Effector CD4-positive, alpha-beta T cell (primary cell): ENCODE results near the gene GTF2E1.
"Not testable (repeated sequence)": the region's sequence is repeated elsewhere in the genome, so short reads cannot be mapped to it uniquely, and the experiment has no call there.

ENCODE experiments used
- DNase-seq: peaks from one replicate; pipeline ENCODE4 v3.0.0-alpha.2; 2020

The GTF2E1 gene

DNA sequence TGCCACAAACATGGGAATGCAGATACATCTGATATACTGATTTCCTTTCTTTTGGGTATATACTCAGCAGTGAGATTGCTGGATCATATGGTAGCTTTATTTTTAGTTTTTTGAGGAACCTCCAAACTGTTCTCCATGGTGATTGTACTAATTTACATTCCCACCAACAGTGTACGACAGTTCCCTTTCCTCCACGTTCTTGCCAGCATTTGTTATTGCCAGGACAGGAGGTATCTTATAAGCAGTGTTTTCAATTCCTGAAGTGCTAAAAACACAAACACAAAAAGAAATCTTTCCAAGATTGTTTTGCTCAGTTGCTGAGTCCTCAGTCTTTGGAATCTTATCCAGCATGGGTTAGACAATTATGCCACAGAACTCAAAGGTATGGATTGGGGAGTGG lies 13.5 kb downstream of the GTF2E1 start:
- no peak for DNase-seq

DNA sequence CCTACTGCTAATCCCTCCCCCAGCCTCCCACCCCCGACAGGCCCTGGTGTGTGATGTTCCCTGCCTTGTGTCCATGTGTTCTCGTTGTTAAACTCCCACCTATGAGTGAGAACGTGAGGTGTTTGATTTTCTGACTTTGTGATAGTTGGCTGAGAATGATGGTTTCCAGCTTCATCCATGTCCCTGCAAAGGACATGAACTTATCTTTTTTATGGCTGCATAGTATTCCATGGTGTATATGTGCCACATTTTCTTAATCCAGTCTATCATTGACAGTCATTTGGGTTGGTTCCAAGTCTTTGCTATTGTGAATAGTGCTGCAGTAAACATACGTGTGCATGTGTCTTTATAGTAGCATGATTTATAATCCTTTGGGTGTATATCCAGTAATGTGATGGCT lies 16.0 kb downstream of the GTF2E1 start:
- DNase-seq, result not testable (repeated sequence)

DNA sequence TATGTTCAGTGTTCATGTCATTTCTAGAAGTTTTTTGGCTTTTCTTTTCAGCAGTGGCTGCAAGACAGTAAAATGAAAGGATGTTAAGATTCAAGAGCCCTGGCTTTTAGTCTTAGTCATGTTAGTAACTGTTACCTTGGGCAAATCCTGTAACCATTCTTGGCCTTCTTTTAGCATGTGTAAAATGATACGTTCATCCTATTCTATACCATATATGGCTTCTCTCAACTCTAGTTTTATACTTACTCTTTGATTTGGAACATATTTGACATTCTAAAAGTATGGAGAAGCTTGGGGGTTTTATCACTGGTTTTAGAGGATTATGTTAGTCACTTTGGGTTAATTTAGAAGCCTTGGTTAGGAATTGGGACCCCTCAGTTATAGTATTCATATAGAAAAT lies 20.1 kb downstream of the GTF2E1 start:
- no peak for DNase-seq

DNA sequence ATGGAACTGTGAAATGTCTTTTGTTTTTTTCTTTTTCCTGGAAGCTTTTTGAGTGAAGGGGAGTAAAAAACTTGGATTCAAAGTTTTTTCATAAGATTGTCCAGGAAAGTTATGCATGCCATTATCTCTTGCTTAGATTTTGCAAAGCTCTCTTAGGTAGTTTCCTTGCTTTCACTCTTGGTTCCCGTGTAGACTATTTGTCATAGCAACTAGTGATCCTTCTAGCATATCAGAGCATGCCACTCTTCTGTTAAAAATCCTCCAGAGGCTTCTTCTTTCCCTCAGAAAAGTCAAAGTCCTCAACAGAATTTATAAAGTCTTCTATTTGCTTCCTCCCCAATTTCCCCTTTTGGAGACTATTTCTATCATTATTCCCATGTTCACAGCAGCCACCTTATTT lies 21.1 kb downstream of the GTF2E1 start:
- DNase-seq, result no peak

DNA sequence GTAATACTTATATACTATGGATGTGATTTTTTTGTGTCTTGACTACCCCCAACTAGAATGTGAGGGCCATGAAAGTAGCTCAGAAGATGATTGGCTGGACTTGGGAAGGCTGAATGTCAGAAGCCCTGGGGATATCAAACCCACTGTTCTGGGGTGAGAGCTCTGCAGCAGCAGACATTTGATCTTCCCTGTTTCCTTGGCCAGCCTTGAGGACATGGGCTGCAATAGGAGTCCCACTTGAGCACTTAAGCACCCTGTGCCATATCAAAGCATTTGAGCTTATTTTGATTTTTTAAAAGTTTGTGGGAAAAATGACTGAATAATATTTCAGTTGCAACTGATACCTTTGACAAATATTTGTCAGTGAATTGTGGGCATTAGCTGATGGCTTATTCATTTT lies 21.7 kb downstream of the GTF2E1 start:
- no peak for DNase-seq

DNA sequence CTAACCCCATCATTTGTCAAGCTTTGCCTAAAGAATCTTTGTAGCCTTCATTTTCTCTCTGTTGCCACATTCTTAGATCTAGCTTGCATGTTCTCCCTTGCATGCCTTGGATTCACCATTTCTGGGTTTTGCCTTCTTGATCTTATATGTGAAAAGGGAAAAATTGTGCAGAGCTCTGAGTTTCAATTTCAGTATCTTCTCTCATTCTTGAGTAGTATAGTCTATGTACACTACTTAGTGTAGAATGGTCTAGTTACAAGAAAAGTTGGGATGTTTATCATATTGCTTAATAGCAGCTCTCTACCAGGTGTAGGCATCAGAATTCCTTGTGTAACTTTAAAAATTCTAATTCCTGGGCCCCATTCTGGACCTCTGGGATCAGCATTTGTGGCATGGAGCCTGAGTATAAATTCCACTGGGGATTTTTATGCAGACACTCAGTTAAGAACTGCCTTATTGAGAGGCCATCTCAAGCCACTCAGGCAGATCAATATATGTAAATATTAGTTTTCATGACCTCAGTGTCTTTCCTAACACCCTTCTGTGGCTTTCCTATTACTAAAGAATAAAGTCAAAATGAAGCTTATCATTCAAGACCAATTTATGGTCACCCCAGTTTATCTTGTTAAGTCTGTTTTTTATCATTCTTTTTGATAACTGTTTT lies 23.4 kb downstream of the GTF2E1 start:
- DNase-seq, result no peak

DNA sequence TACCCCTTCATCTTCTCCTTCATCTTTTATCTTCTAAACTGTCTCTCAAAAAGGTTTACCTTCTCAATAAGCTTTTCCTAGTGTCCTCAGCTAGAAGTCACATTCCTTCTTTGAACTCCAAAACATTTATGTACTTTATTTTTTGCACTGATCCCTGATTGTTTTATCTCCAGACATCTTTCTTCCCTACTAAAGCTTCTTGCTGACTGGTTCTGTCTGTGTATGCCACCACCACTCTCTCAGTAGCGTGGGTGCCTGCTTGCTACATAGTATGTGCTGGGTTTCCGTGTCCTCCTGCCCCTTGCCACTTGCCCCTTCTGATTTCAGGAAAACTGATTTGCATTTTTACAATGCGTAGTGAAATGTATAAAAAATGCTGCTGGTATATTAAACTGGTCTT lies 24.0 kb downstream of the GTF2E1 start:
- DNase-seq, result no peak

DNA sequence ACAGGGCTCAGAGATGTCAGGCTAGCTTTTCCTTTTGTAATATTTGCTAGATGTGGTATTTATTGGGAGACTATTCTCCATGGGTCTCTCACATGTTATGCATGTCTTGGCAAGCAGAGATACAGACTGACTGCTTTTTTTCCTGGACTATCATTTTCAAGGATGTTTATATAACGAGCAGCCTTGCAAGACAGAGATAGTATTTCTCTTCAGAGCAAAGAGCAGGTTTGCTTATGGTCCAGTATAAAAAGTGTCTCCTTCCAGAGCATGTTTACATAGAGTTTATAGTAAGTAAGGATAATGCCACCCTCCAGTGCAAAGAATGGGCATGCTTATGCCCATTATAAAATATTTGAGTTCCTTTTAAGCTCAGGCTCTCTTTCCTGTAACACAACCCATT lies 24.6 kb downstream of the GTF2E1 start:
- DNase-seq, result no peak

DNA sequence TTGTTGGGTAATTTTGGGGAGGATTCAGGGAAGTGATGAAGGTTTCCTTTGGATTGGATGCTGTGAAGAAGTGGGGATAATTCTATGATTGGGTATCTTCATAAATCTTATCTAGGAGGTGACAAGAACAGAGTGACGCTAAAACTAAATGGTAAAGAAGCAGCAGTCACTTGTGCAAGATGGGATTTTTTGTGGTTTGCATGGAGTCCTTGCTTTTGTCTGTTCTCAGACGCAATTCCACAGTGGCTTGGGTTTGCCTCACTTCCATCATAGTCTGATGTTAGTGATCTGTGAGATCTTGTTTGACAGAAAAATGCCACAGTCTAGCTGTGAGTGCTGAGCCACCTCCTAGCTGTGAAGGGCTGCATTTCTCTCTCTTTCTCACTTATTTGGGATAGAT lies 26.9 kb downstream of the GTF2E1 start:
- no peak for DNase-seq

DNA sequence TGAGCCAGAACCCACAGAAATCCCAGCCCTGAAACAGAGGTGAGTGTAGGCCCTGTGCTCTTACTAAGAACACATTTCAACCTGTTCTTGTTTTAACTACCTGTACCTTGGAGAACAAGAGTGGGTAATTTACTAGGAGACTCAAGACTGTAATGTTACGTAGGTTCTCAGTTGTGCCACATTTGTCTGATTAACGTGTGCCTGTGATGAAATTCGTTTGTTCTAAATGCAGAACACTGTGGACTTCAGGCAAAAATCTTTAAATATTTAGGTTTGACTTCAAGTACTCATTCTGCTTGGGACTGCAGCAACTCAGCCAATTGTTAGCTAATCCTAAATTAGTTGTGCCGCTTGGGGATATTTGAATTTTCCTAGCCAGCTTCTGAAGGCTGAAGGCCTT lies 28.3 kb downstream of the GTF2E1 start:
- no peak for DNase-seq

DNA sequence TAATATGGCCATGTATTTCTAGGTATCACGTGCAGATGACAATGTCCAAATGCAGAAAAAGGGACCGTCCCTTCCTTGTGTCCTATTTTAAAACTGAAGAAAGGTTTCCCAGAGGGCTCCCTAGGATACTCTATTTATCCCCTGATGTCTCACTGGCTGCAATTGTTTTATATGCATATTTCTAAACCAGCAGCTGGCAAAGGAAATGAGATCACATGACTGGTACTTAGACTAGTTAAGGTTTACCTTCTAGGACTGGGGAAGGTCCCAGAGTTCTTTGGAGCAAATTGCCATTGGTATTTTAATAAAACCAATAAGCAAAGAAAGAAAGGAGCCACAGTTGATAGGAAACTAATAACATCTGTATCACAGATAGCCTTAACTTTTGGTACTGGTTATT lies 29.5 kb downstream of the GTF2E1 start:
- DNase-seq, result no peak

DNA sequence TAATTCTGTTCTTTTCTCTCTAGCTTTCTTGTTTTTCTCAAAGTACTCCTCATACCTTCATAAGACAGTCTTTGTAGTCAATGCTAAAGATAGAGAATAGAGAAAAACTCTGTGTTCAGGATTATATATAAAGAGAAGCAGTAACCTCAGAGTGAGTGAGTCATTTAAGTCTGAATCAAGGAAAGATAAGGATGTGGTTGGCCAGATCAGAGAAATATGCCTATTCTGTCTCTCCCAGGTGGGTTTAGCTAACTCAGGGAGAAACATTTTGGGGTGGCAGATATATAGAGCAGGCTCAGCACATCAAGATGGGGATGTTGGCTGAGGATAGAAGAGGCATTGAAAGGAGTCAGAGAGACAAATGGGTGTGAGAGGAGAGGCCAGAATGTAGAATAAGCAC lies 31.4 kb downstream of the GTF2E1 start:
- no peak for DNase-seq

DNA sequence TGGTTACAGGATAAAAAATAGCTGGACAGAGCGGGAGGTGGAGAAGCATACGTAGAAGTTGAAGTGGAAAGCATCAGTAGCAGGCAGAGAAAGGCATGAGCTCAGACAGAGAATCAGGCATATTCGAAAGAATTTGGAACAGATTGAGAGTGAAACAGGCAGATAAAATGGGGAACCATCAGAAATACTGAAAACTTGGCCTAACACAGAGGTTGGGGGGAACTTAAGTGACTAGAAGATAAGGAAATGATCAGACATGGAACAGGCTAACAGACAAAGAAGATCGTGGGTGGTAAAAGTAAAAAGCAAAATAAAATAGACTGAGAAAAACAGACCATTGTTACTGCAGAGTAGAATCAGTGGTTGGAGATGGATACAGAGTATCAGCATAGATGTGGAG lies 32.9 kb downstream of the GTF2E1 start:
- DNase-seq, result no peak

DNA sequence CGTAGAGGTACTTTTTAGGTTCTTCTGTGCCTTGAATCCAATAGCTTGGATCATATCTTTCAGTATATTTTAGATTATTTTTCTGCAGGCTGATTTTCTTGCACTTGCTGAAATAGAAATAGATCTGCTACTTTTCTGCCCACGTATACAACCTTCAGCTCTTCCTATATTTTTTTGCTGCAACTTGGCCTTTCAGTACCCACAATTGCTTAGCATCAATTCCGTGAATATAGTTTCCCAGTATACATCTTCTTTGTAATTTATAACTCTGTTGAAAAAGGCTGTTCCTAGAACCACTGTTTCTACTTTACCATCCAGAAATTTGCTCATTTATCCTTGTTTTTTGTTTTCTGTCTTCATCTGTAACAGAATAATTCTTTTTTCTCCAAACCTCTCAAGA lies 36.2 kb downstream of the GTF2E1 start:
- no peak for DNase-seq

DNA sequence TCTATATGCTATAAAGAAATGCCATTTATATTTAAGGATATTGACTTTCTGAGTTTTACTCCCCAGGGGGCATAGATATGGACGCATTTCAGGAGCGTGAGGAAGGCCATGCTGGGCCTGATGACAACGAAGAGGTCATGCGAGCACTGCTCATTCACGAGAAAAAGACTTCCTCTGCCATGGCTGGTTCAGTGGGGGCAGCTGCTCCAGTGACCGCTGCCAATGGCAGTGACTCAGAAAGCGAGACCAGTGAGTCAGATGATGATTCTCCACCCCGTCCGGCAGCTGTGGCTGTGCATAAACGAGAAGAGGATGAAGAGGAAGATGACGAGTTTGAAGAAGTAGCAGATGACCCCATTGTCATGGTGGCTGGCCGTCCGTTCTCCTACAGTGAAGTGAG lies 38.4 kb downstream of the GTF2E1 start:
- DNase-seq, result no peak

DNA sequence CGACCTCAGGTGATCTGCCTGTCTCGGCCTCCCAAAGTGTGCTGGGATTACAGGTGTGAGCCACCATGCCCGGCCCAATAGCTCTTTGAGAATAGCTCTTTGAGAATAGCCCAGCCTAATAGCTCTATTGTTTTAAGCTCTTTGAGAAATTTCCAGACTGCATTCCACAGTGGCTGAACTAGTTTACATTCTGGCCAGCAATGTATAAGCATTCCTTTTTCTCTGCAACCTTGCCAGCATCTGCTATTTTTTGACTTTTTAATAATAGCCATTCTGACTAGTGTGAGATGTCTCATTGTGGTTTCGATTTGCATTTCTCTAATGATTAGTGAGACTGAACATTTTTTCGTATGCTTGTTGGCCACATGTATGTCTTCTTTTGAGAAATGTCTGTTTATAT lies 43.3 kb downstream of the GTF2E1 start:
- DNase-seq, result not testable (repeated sequence)

DNA sequence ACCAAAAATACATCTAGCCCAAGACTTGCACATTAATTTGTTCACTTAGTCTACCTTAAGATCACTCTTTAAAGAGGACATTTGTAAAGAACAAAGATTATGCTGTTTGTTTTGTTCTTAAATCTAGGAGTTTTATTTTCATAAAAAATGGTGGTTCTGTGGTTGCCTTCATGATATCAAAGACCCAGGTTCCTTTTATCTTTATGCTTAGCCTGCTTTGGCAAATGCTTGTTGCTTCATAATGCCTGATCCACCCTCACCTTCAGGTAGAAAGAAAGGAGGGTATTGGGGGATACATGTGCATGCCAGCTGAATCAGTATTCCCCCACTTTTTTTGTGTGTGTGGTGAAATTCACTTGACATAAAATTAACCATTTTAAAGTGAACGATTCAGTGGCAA lies 48.5 kb downstream of the GTF2E1 start:
- no peak for DNase-seq

DNA sequence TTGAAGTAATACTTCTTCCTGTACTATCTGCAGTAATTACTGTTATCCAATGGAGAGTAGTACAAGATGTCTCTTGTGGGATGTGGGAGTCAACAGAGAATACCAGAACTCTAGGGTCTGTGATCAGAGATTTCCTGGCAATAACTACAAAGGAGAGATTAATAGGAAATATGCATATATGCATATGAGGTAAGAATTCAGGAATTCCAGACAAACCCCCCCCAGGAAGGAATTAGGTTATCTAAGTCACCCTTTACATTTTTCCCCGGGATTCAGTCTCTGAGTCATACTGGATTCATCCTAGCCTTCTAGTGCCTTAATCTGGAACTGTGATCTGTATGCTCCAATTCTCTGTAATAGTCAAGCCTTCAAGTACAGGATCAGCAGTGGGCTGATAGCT lies 49.4 kb downstream of the GTF2E1 start:
- DNase-seq, result no peak

DNA sequence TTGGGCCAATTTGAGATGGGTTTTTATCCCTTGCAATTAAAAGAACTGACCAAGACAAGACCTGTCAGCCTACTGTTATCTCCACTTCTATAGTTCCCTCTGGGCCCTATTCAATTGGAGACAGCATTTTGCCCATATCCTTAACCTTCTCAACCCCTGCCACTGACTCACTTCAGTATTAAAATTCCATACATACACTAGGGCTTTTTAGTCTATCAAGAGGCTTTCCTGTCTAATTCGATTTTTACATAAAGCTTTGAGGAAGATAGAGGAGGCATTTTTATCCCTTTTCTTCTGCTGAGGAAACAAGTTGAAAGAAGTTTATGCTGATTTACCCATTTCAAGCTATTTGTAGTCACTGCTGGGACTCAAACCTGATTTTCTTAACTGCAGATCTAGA lies 51.1 kb downstream of the GTF2E1 start:
- no peak for DNase-seq

DNA sequence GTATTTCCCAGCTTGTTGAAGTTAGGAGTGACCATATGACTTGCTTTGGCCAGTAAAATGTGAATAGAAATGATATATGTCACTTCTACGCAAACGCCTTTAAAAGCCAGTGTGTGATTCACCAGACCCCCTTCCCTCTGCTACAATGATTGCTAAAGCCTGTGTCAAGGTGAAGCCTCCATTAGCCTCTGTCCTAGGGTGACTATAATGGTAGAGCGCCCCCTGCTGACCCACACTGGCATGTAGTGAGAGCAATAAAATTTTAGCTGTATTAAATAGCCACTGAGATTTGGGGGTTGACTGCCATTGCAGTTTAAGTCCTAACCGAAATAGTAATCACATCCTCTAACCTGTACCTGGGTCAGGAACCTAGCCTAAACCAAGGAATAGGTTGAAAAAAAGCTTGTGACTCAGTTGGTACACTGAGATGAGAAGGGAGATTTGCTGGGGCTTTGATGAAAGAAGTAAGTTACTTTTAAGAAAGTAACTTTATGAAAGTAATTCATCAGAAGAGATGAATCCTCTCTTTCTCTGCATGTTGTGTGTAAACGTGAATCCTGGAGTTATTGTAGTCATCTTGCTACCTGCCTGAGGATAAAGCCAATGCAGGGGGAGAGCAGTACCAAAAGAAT lies 52.6 kb downstream of the GTF2E1 start:
- peak; percentile 75 for DNase-seq

DNA sequence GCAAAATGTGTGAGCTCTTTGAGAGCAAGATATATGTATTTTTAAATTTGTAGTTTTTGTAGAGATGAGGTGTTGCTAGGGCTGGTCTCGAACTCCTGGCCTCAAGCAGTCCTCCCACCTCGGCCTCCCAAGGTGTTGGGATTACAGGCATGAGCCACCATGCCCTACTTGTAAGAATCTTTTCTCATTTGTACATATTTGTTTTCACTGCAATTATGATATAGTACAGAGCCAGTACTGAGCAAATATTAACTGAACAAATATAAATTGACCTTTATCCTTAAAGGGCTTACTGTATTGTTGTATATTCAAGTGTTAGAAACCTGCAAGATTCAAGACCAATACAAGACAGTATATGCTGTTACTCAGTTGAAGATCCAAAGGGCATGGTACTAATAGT lies 53.4 kb downstream of the GTF2E1 start:
- DNase-seq, result no peak

DNA sequence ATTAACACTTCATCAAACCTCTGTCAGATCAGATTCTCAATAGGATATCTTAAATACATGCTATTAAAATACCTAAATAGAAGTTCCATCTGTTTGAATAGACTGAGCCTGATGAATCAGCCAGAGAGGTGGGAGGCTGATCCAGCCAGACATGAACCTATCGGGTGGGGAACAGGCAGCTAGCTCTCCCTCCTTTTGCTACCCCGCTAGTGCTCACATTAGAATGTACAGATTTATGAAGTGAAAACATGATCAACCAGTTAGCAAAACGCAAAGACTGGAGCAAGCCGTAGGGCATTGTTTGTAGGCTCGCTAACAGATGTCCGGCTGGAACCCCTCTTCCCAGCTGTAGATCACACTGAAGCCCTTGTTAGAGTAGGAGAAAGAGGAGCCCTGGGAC lies 54.4 kb downstream of the GTF2E1 start:
- DNase-seq, result no peak

DNA sequence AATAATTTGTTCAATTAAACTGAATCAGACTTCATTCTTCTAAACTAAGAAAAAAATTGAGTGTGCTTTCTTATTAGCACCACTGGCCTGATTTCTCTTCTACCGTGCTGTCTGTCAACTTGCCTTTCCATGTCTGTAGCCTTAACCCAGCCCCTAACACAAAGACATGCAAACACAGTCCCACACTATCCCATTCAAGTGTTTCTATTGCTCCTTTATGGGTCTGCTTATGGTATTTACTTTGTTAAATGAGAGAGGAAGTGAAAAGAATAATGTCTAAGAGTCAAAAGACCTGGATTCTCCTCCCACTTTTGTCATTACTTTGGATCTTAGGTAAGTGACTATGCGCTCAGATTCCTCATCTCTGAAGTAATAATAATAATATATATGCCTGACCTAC lies 55.3 kb downstream of the GTF2E1 start:
- DNase-seq, result no peak

DNA sequence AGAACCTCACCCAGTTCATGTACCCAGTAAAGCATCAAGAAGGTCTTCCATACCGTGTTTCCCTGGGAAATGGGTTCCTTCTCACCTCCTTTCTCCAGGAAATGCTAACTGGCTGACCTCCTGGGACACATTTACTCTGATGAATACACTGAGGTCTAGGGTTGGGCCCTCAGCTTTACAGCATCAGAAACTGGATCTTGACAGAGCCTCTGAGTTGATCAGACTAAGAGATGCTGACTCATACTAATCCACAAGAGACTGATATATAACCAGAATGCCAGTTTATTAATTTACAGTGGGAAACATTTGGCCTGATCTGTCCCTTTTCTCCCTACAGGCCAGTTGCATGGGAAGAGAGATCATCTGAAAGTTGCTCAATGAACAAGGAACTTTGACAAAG lies 55.8 kb downstream of the GTF2E1 start:
- DNase-seq, result no peak

DNA sequence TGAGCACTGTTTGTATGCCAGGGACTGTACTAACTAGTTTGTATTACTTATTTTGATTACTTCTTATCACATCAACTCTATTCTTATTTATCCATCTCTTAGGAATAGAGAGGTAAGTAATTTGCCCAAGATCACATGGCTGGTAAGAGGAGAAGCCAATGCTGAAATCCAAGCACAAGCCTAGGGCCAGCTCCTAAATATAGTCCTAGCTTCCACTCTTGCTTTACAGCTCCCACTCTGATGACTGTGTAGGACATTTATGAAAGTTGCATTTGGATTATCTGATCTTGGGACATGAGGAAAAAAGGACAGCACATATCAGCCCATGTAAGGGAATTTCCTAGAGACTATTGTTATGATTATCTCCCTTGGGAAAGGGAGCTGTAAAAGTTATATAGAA lies 58.1 kb downstream of the GTF2E1 start:
- no peak for DNase-seq
